ENCODE results near the gene OTUD3. TPM values are rescaled to one million over a fixed set of nuclear protein-coding genes. Genes with fewer than 3 reads are reported as not detected.

The OTUD3 gene
- total RNA-seq, 1 donor from 2014 or later: 6.4 TPM

- no peaks in the 10 kb centered on the region for H3K9me3 Mint-ChIP-seq (ENCODE audit: low read depth)
- DNase-seq (ENCODE audit: low spot score): no peak
- no peaks in the 10 kb centered on the region for H3K36me3 Mint-ChIP-seq (ENCODE audit: low read depth)
- TF ChIP-seq CTCF (IDR thresholded peaks at IDR 0.05): no peak
- H3K4me3 Mint-ChIP-seq (ENCODE audit: unreplicated experiment): no peak overlapping the region
- peaks cover 12% of the 10 kb centered on the region for H3K4me1 Mint-ChIP-seq (ENCODE audit: low read depth)
- peak overlapping the region; percentile 12 for H3K27ac Mint-ChIP-seq (ENCODE audit: unreplicated experiment)
- peaks cover 6% of the 10 kb centered on the region for H3K27me3 Mint-ChIP-seq (ENCODE audit: low read depth)
Measured at GRCh38 chr1:19869929-19870328, 12.3 kb upstream of the OTUD3 start.

GRCh38 chr1:19872190-19872589 lies 10.0 kb upstream of the OTUD3 start:
- Mint-ChIP-seq H3K4me3 (ENCODE audit: unreplicated experiment) (no peak overlapping the region), H3K9me3 (ENCODE audit: low read depth) (no peaks in the 10 kb centered on the region), H3K36me3 (ENCODE audit: low read depth) (no peaks in the 10 kb centered on the region), H3K4me1 (ENCODE audit: low read depth) (peaks cover 4% of the 10 kb centered on the region), H3K27ac (ENCODE audit: unreplicated experiment) (no peak overlapping the region), H3K27me3 (ENCODE audit: low read depth) (peaks cover 9% of the 10 kb centered on the region)
- DNase-seq (ENCODE audit: low spot score): no peak
- TF ChIP-seq CTCF (IDR thresholded peaks at IDR 0.05): peak; percentile 31

GRCh38 chr1:19877181-19877750 lies 4.9 kb upstream of the OTUD3 start:
- no peak for TF ChIP-seq CTCF (IDR thresholded peaks at IDR 0.05)
- Mint-ChIP-seq H3K36me3 (ENCODE audit: low read depth) (no peaks in the 10 kb centered on the region), H3K27me3 (ENCODE audit: low read depth) (peaks cover 10% of the 10 kb centered on the region), H3K27ac (ENCODE audit: unreplicated experiment) (no peak overlapping the region), H3K9me3 (ENCODE audit: low read depth) (no peaks in the 10 kb centered on the region), H3K4me1 (ENCODE audit: low read depth) (peaks cover 5% of the 10 kb centered on the region), H3K4me3 (ENCODE audit: unreplicated experiment) (no peak overlapping the region)
- no peak for DNase-seq (ENCODE audit: low spot score)

- Mint-ChIP-seq H3K4me1 (ENCODE audit: low read depth) (peaks cover 8% of the 10 kb centered on the region), H3K36me3 (ENCODE audit: low read depth) (no peaks in the 10 kb centered on the region), H3K27ac (ENCODE audit: unreplicated experiment) (no peak overlapping the region), H3K27me3 (ENCODE audit: low read depth) (peaks cover 6% of the 10 kb centered on the region), H3K4me3 (ENCODE audit: unreplicated experiment) (no peak overlapping the region), H3K9me3 (ENCODE audit: low read depth) (no peaks in the 10 kb centered on the region)
- no peak for DNase-seq (ENCODE audit: low spot score)
- TF ChIP-seq CTCF (IDR thresholded peaks at IDR 0.05): no peak
Measured at GRCh38 chr1:19877821-19878636, 4.2 kb upstream of the OTUD3 start.

GRCh38 chr1:19878637-19878985 lies 3.6 kb upstream of the OTUD3 start:
- Mint-ChIP-seq H3K27ac (ENCODE audit: unreplicated experiment) (no peak overlapping the region), H3K27me3 (ENCODE audit: low read depth) (peaks cover 5% of the 10 kb centered on the region), H3K36me3 (ENCODE audit: low read depth) (no peaks in the 10 kb centered on the region), H3K9me3 (ENCODE audit: low read depth) (no peaks in the 10 kb centered on the region), H3K4me3 (ENCODE audit: unreplicated experiment) (no peak overlapping the region), H3K4me1 (ENCODE audit: low read depth) (peaks cover 14% of the 10 kb centered on the region)
- DNase-seq (ENCODE audit: low spot score): no peak
- TF ChIP-seq CTCF (IDR thresholded peaks at IDR 0.05): no peak
